ENCODE results near the gene VPS26A. TPM values are rescaled to one million over a fixed set of nuclear protein-coding genes. Genes with fewer than 3 reads are reported as not detected.
A peak's percentile ranks its signal among the peaks of the same experiment; 100 is the strongest.

The VPS26A gene
- 10 to 100 TPM; 35.5 to 46.8 (median 37.1) TPM for total RNA-seq

- no peak for TF ChIP-seq CTCF (IDR thresholded peaks at IDR 0.05)
- DNase-seq (ENCODE audit: low spot score) (peak; percentile 96), ATAC-seq (ENCODE audit: low FRiP score) (peak; percentile 99)
These were observed at the start of gene VPS26A for GRCh38 chr10:69123747-69124562. Gene VPS26A (plus strand): TSS chr10:69124178. CDS start chr10:69124278, 100 bp downstream.

GRCh38 chr10:69074532-69074931 lies 49.4 kb upstream of the VPS26A start:
- no peak for TF ChIP-seq CTCF (IDR thresholded peaks at IDR 0.05)
- DNase-seq (ENCODE audit: low spot score) (no peak), ATAC-seq (ENCODE audit: low FRiP score) (no peak)

- no peak for DNase-seq (ENCODE audit: low spot score)
- no peak for ATAC-seq (ENCODE audit: low FRiP score)
- no peak for TF ChIP-seq CTCF (IDR thresholded peaks at IDR 0.05)
These were observed 48.5 kb upstream of the VPS26A start for GRCh38 chr10:69075431-69075830.

- ATAC-seq (ENCODE audit: low FRiP score) (no peak), DNase-seq (ENCODE audit: low spot score) (no peak)
- TF ChIP-seq CTCF (IDR thresholded peaks at IDR 0.05) = no peak
These were observed 45.7 kb upstream of the VPS26A start for GRCh38 chr10:69078311-69078710.

GRCh38 chr10:69080226-69080625 lies 43.8 kb upstream of the VPS26A start:
- no peak for TF ChIP-seq CTCF (IDR thresholded peaks at IDR 0.05)
- DNase-seq (ENCODE audit: low spot score) = no peak
- no peak for ATAC-seq (ENCODE audit: low FRiP score)

- no peak for TF ChIP-seq CTCF (IDR thresholded peaks at IDR 0.05)
- DNase-seq (ENCODE audit: low spot score) (no peak), ATAC-seq (ENCODE audit: low FRiP score) (no peak)
These were observed 37.9 kb upstream of the VPS26A start for GRCh38 chr10:69086001-69086509.
